HL-60 (cell line): ENCODE results near the gene TIE1.

Source experiments
- DNase-seq, 2 experiments: peaks; one replicate each; pipeline ENCODE4 v3.0.0-alpha.2; 2010 to 2020; ENCODE audit warnings: low read depth in 1 of 2, low spot score in 1 of 2
- H3K27ac ChIP-seq: fragments of 250-450 bp; sonication (Bioruptor Pico); replicated peaks from 2 replicates; pipeline ENCODE4 v1.5.1; 2020; ENCODE audit warnings: mild to moderate bottlenecking, moderate library complexity
- H3K27me3 ChIP-seq: fragments of 250-450 bp; sonication (Bioruptor Pico); 2 replicates; pipeline ENCODE4 v1.5.1; 2021; ENCODE audit warnings: mild to moderate bottlenecking, moderate library complexity; ENCODE audit not compliant: insufficient read depth, poor library complexity, severe bottlenecking
- H3K4me3 ChIP-seq: replicated peaks from 2 replicates; pipeline ENCODE4 v1.5.1; 2011; ENCODE audit warnings: mild to moderate bottlenecking, control low read depth, low read length; ENCODE audit not compliant: insufficient read depth
- CTCF ChIP-seq: IDR thresholded peaks from one replicate; pipeline ENCODE4 v1.5.1; 2011; ENCODE audit warnings: low read length, control low read depth, inconsistent platforms; ENCODE audit not compliant: insufficient read depth
- GABPA ChIP-seq: IDR thresholded peaks from 2 replicates; pipeline ENCODE4 v1.6.1; 2012; ENCODE audit warnings: low read depth
- POLR2AphosphoS5 ChIP-seq: IDR thresholded peaks from 2 replicates; pipeline ENCODE4 v1.6.1; 2012; ENCODE audit warnings: low read depth
- REST ChIP-seq: IDR thresholded peaks from 2 replicates; pipeline ENCODE4 v1.6.1; 2012; ENCODE audit warnings: low read depth; ENCODE audit not compliant: insufficient replicate concordance
- SPI1 ChIP-seq: IDR thresholded peaks from 2 replicates; pipeline ENCODE4 v1.6.1; 2012; ENCODE audit warnings: low read depth, mild to moderate bottlenecking, borderline replicate concordance

Gene TIE1

DNA sequence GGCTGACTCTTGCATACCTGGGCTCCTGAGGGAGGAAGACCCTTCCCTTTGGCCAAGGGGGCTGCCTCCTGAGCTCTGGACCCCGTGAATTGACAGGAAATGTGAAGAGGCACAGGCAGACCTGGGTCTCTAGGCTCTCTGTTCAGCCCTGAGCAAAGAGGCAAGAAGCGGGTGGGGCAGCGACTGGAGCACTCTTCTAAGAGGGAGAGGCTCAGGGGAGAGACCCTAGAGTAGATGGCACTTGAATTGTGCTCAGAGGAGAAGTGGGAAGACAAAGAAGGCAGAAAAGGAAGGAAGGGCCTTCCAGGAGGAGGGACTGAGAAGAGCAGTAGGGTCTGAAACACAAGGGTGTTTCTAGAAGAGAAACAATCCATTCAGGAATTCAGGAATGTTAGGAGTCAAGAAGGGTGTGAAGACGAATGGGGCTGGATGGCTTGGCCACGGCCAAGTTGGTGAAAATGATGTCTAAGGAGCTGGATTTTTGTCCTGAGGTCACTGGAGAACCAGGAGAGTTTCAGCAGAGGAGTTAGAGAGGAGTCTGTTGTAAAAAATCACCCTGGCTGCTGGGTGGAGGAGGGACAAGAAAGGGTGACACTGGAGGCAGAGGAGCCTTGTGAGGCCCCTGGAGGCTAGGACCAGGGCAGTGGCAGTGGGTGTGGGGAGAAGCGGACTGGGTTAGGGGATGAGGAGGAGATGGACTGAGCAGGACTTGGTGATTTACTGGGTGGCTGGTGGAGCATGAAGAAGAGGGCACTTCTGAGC, 5.3 kb downstream of the TIE1 start:
- Histone ChIP-seq H3K27me3 (no peaks in the 10 kb centered on the region), H3K27ac (no peak overlapping the region)
- TF ChIP-seq GABPA: no peak
- no peak for TF ChIP-seq POLR2AphosphoS5
- TF ChIP-seq REST: no peak
- TF ChIP-seq SPI1: no peak

DNA sequence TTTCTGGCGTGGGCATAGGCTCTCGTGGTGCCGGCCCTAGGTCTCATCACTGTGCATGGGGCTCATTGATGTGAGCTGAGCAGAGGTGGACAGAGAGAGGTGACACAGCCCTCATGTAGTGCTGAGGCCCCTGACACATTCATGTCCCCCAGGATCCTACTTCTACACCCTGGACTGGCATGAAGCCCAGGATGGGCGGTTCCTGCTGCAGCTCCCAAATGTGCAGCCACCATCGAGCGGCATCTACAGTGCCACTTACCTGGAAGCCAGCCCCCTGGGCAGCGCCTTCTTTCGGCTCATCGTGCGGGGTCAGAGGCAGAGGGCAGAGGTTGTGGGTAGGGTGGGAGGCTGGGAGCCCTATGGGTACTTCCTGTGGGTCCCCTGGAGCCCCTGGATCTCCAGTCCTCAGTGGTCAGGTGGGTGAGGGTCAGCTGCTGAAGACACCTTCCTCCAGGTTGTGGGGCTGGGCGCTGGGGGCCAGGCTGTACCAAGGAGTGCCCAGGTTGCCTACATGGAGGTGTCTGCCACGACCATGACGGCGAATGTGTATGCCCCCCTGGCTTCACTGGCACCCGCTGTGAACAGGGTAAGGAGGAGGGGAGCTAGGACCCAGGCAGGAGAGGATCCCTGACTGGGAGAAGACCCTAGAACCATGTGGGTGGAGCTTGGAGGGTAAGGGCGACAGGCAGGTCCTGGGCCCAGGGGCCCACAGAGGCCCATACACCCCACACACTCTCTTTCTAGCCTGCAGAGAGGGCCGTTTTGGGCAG, 6.1 kb downstream of the TIE1 start:
- DNase-seq: no peak
- Histone ChIP-seq H3K4me3 (no peak overlapping the region), H3K27me3 (no peaks in the 10 kb centered on the region), H3K27ac (no peak overlapping the region)
- TF ChIP-seq GABPA (no peak), CTCF (no peak), SPI1 (no peak), REST (no peak), POLR2AphosphoS5 (no peak)

More for the DNA sequence above, 5.3 kb downstream of the TIE1 start:
- DNase-seq: no peak
- no peak overlapping the region for H3K4me3 ChIP-seq

DNA sequence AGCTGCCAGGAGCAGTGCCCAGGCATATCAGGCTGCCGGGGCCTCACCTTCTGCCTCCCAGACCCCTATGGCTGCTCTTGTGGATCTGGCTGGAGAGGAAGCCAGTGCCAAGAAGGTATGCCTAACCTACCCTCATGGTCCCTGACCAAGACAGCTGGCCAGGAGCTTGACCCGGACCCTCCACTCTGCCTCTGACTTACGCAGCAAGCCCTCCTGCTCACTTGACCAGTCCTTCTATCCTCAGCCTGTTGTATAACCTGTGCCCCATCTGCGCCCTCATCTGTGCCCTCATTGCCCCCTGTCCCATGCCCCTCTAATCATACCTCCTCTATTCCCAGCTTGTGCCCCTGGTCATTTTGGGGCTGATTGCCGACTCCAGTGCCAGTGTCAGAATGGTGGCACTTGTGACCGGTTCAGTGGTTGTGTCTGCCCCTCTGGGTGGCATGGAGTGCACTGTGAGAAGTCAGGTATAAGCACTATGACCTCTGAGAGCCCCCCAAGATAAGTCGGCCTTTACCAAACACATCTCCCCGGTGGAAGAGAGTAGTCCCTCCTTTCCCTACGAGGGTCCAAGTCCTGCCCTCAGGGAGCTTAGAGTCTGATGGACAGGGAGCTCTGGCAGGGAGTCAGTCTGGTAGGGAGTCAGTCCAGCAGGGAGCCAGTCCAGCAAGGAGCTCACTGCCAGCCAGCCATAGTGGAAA, 6.8 kb downstream of the TIE1 start:
- no peak overlapping the region for H3K4me3 ChIP-seq
- no peaks in the 10 kb centered on the region for H3K27me3 ChIP-seq
- no peak overlapping the region for H3K27ac ChIP-seq
- TF ChIP-seq GABPA (no peak), POLR2AphosphoS5 (no peak), CTCF (no peak), REST (no peak), SPI1 (no peak)
- DNase-seq: no peak
